SK-N-MC (cell line): ENCODE data around the gene GPR135.

Source experiments
- DNase-seq: peaks from one replicate; pipeline ENCODE4 v3.0.0-alpha.2; 2011; ENCODE audit warnings: low read depth, low spot score
- H3K27ac ChIP-seq: fragments of 200-600 bp; sonication (generic); 2 replicates; pipeline ENCODE4 v1.5.1; 2016; ENCODE audit warnings: mixed run types
- H3K36me3 ChIP-seq: fragments of 200-600 bp; sonication (generic); 2 replicates; pipeline ENCODE4 v1.6.1; 2017; ENCODE audit warnings: antibody characterized with exemption, low read length, mixed read lengths; ENCODE audit not compliant: insufficient read depth
- H3K4me3 ChIP-seq: fragments of 200-600 bp; sonication (generic); 2 replicates; pipeline ENCODE4 v1.5.1; 2016
- H3K9ac ChIP-seq: fragments of 200-600 bp; sonication (generic); 2 replicates; pipeline ENCODE4 v1.8.0; 2017; ENCODE audit warnings: mixed run types, mixed read lengths; ENCODE audit not compliant: insufficient read length
- H3K9me3 ChIP-seq: fragments of 200-600 bp; sonication (generic); 2 replicates; pipeline ENCODE4 v1.6.1; 2017; ENCODE audit warnings: low read depth, mild to moderate bottlenecking, antibody characterized with exemption, low read length, moderate library complexity, mixed read lengths
- EZH2 ChIP-seq: fragments of 200-600 bp; sonication (generic); IDR thresholded peaks from one replicate; pipeline ENCODE4 v1.6.1; 2017; ENCODE audit warnings: antibody characterized with exemption
- FOXP2 ChIP-seq: optimal IDR thresholded peaks from 2 replicates; pipeline ENCODE3; 2011; ENCODE audit warnings: mild to moderate bottlenecking, moderate library complexity; ENCODE audit not compliant: insufficient read depth; ENCODE audit errors: extremely low read length, control extremely low read depth
- POLR2AphosphoS5 ChIP-seq: IDR thresholded peaks from 2 replicates; pipeline ENCODE4 v1.6.1; 2012; ENCODE audit warnings: mild to moderate bottlenecking, low read depth, low read length, borderline replicate concordance

The GPR135 gene

DNA sequence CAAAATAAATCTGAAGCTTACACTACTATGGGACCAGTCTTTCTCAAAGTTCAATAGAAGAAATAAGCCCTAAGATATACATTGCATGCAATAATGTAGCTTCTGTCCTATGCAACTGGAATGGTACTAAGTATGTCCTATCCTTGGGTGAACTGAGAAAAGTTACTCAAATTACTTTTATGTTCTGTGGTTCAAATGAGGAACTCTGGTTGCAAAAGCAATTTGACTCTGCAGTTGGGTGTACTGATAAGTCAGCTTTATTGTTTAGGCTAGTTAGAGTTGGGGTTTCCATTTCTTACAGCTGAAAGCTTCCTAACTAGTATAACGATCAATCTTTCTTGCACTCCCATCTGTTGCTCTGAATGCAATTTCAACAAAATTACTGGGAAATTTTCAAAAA, 29.2 kb downstream of the GPR135 start:
- H3K9me3 ChIP-seq: no peaks in the 10 kb centered on the region
- H3K9ac ChIP-seq: no peak overlapping the region
- no peaks in the 10 kb centered on the region for H3K36me3 ChIP-seq
- TF ChIP-seq POLR2AphosphoS5 (no peak), EZH2 (no peak), FOXP2 (no peak)
- no peak for DNase-seq
- H3K27ac ChIP-seq: no peak overlapping the region
- H3K4me3 ChIP-seq: no peak overlapping the region

DNA sequence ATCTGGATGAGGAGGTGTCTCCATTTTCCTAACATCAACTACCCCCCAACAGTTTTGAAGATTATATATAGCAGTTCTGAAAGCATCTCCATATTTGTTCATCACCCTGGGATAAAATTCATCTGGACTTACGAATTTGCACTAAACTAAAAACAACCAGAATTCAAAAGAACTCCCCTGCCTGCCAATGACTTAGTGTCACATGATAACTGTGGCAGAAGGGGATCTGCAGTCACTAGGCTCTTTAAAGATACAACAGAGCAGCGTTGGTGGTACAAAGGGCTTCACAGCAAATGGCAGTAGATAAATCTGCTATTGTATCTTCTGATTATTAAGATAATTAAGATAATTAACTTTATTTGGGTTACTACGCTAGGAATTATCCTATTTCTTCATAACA, 30.1 kb downstream of the GPR135 start:
- Histone ChIP-seq H3K9ac (no peak overlapping the region), H3K9me3 (no peaks in the 10 kb centered on the region), H3K4me3 (no peak overlapping the region), H3K36me3 (no peaks in the 10 kb centered on the region), H3K27ac (no peak overlapping the region)
- TF ChIP-seq FOXP2 (no peak), EZH2 (no peak)
- DNase-seq: no peak

- Histone ChIP-seq H3K9ac (no peak overlapping the region), H3K36me3 (no peaks in the 10 kb centered on the region), H3K9me3 (no peaks in the 10 kb centered on the region), H3K27ac (no peak overlapping the region), H3K4me3 (no peak overlapping the region)
- DNase-seq: no peak
- TF ChIP-seq POLR2AphosphoS5 (no peak), EZH2 (no peak), FOXP2 (no peak)
Measured at GRCh38 chr14:59429790-59430189, 35.4 kb downstream of the GPR135 start.

DNA sequence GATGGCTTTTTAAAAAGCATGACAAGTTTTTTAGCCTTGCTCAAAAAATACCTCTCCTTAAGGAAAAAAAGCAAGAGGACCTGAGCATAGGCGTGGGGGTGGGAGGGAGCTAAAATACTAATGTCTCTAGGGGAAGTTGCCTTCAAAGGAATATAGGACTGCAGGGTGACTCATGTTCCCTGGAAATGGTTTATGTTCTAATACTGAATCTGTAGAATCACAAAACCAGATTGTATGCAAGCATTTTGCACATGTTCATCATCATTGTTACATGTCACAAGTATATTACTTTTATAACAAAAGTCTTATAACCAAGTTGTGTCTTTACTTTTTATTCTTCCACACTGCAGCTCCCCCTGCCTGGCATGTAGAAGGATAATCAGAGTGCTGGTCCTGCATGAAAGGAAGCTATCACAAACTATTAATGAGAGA, 36.6 kb downstream of the GPR135 start:
- Histone ChIP-seq H3K36me3 (no peaks in the 10 kb centered on the region), H3K9me3 (no peaks in the 10 kb centered on the region), H3K9ac (no peak overlapping the region), H3K4me3 (no peak overlapping the region), H3K27ac (no peak overlapping the region)
- TF ChIP-seq EZH2 (no peak), FOXP2 (no peak), POLR2AphosphoS5 (no peak)
- DNase-seq: no peak

DNA sequence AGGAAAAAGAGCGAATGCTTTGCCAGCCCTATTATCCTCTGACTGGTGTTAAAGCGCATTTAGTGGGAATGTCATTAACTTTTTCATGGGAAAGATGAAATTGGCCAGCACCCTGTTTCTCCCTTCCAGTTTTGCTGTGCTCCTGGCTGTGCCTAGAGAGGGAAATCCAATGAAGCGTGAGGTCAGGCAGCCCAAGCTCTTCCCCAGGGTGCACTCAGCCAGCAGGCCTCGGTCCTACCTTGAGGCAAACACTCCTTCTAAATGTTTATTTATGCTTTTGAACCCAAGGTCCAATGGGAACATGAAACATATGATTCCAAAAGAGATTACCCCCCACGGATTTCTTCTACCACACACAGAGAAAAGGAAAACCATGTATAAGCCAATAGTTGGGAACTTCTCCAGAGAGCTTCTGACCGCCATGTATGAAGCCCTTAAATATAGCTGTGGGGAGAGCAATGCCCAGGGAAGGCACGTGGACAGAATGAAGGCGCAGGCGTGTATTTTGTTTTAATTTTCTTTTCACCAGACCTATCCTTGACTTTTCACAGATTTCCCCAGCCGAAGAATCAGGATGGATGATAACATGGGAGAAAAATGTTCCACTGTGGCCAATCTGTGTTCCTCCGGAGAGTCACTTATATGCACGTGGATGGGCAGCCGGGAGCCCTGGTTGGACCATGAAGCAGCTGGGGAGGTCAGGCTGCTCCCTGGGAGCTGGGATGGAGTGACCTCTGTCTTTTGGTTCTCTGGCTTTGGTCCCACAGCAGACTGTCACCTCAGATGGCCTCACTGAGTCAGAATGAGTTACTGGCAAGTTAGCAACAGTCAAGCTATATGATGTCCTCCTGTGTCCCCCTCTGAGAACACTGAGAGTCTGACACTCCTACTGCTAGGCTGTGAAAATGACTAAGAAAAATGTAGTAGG, 37.3 kb downstream of the GPR135 start:
- TF ChIP-seq POLR2AphosphoS5: no peak
- no peak for TF ChIP-seq EZH2
- no peak for TF ChIP-seq FOXP2
- no peak for DNase-seq
- Histone ChIP-seq H3K9me3 (no peaks in the 10 kb centered on the region), H3K36me3 (no peaks in the 10 kb centered on the region), H3K9ac (no peak overlapping the region), H3K4me3 (no peak overlapping the region), H3K27ac (no peak overlapping the region)

- H3K36me3 ChIP-seq: no peaks in the 10 kb centered on the region
- no peak for DNase-seq
- no peak overlapping the region for H3K9ac ChIP-seq
- H3K27ac ChIP-seq: no peak overlapping the region
- TF ChIP-seq FOXP2 (no peak), EZH2 (no peak), POLR2AphosphoS5 (no peak)
- H3K4me3 ChIP-seq: no peak overlapping the region
- no peaks in the 10 kb centered on the region for H3K9me3 ChIP-seq
Measured at GRCh38 chr14:59425322-59425935, 39.8 kb downstream of the GPR135 start.

DNA sequence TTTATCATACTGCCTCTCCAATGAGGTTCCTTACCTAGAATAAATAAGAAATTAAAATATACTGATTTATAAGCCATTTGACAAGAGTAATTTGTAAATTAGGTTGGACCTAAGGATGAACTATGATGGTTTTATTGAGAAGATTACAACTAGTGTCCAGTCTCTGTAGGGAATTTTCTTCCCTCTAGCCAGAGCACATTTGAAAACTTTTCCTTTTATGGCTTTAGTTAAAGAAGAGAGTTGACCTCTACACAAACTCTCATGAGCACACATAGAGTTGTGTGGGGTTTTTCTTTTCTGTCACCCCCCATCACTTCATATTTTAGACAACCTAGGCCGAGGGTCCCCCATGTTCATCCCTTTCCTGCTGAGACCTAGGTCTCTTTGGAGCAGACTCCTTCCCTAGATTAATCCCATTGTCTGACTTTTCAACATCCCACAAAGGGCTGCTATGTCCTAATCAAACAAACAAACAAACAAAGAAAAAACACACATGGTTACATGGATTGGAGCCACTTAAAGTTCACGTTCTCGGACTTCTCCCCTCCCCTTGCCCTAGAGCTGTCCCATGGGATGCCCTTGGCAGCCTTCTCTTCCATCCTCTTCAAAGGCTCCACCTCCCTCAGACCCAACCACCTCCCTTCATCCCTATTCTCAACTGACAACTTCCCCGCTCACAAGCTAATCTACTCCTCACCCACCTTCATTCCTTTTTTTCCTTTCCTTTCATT, 40.7 kb downstream of the GPR135 start:
- TF ChIP-seq EZH2: no peak
- no peak for TF ChIP-seq POLR2AphosphoS5
- no peak for TF ChIP-seq FOXP2
- H3K27ac ChIP-seq: no peak overlapping the region
- no peaks in the 10 kb centered on the region for H3K9me3 ChIP-seq

DNA sequence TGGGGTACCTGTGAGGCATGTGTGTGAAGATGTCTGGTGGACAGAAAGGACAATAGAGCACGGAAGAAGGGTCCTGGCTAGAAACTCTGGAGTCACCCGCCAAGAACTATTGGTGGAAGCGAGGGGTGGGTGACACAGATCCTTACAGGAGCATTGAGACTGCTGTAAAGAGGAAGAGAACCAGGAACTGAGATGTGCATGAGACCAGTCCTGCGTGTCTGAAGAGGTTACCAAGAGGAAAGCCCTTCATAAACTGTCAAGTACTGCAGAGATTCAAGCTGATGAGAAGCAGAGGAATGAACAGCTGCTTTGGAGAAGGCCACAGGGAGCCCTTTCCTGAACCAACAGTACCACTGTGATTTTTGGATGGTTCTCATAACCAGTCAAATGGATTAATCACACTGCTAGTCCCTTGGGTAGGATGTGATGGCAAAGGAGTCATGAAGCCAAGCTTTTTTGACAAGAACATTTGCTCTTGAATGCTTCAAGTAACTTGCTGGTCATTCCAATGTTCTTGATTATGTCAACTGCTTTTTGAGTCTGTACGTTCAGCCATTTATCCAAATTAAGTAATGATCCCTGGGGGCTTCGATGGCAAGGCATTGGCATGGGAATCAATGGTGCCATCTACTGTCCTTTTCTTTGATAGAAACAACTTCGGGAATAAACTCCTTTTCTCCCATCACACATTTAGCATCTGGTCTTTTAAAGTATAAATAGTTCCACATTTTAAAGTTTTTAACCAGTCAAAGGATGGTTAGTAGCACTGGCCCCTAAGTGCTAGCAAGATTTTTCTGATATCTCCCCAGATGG, 42.9 kb downstream of the GPR135 start:
- no peaks in the 10 kb centered on the region for H3K36me3 ChIP-seq
- H3K4me3 ChIP-seq: no peak overlapping the region
- TF ChIP-seq FOXP2 (no peak), EZH2 (no peak), POLR2AphosphoS5 (no peak)
- no peak for DNase-seq
- no peak overlapping the region for H3K9ac ChIP-seq
- no peaks in the 10 kb centered on the region for H3K9me3 ChIP-seq
- H3K27ac ChIP-seq: no peak overlapping the region

More for the DNA sequence above, 40.7 kb downstream of the GPR135 start:
- no peak overlapping the region for H3K9ac ChIP-seq
- DNase-seq: no peak
- H3K4me3 ChIP-seq: no peak overlapping the region
- no peaks in the 10 kb centered on the region for H3K36me3 ChIP-seq
